KBM-7 (cell line): Measurements from ENCODE around the gene ERBB4.
"Not testable (repeated sequence)": the region's sequence is repeated elsewhere in the genome, so short reads cannot be mapped to it uniquely, and the experiment has no call there.

Experiments used
- DNase-seq: peaks from one replicate; pipeline ENCODE4 v3.0.0-alpha.2; 2015
- in situ Hi-C: fragments of 300-500 bp; cut with MboI; formaldehyde crosslinking; loops from 2 replicates; pipeline ENCODE4 v1.14.3; 2020; ENCODE audit warnings: low sequenced_read_pairs, low pct_unique_long_range_greater_than_20kb, mixed read lengths

ERBB4 gene

GRCh38 chr2:212530991-212531390 is 7.6 kb downstream of the ERBB4 start:
- in situ Hi-C loops, result no loop called here
- no peak for DNase-seq

- in situ Hi-C loops, result no loop called here
- no peak for DNase-seq
Measured at GRCh38 chr2:212530373-212530772, 8.2 kb downstream of the ERBB4 start.

GRCh38 chr2:212528106-212528856 is 10.3 kb downstream of the ERBB4 start:
- in situ Hi-C loops, result no loop called here
- DNase-seq, result no peak

- DNase-seq, result no peak
- in situ Hi-C loops, result no loop called here
Measured at GRCh38 chr2:212526059-212526458, 12.5 kb downstream of the ERBB4 start.

- no peak for DNase-seq
- in situ Hi-C loops, result no loop called here
Measured at GRCh38 chr2:212523756-212524155, 14.8 kb downstream of the ERBB4 start.

- in situ Hi-C loops, result no loop called here
- no peak for DNase-seq
Measured at GRCh38 chr2:212520340-212520739, 18.3 kb downstream of the ERBB4 start.

GRCh38 chr2:212517693-212518092 is 20.9 kb downstream of the ERBB4 start:
- in situ Hi-C loops, result no loop called here

GRCh38 chr2:212505586-212505985 is 33.0 kb downstream of the ERBB4 start:
- in situ Hi-C loops, result no loop called here

More at GRCh38 chr2:212517693-212518092, 20.9 kb downstream of the ERBB4 start:
- no peak for DNase-seq

GRCh38 chr2:212495046-212495445 is 43.6 kb downstream of the ERBB4 start:
- no peak for DNase-seq
- in situ Hi-C loops, result no loop called here

More at GRCh38 chr2:212505586-212505985, 33.0 kb downstream of the ERBB4 start:
- no peak for DNase-seq

- in situ Hi-C loops, result no loop called here
- no peak for DNase-seq
Measured at GRCh38 chr2:212494418-212495020, 44.1 kb downstream of the ERBB4 start.

GRCh38 chr2:212489719-212490346 is 48.8 kb downstream of the ERBB4 start:
- no peak for DNase-seq
- in situ Hi-C loops, result no loop called here

- in situ Hi-C loops, result no loop called here
- DNase-seq, result no peak
Measured at GRCh38 chr2:212488611-212489010, 50.0 kb downstream of the ERBB4 start.

- in situ Hi-C loops, result no loop called here
- DNase-seq, result no peak
Measured at GRCh38 chr2:212484563-212485080, 54.0 kb downstream of the ERBB4 start.

- in situ Hi-C loops, result no loop called here
- DNase-seq, result no peak
Measured at GRCh38 chr2:212480447-212480846, 58.2 kb downstream of the ERBB4 start.

- DNase-seq, result no peak
Measured at GRCh38 chr2:212477571-212477970, 61.0 kb downstream of the ERBB4 start.

GRCh38 chr2:212473211-212473610 is 65.4 kb downstream of the ERBB4 start:
- DNase-seq, result no peak
- in situ Hi-C loops, result no loop called here

More at GRCh38 chr2:212477571-212477970, 61.0 kb downstream of the ERBB4 start:
- in situ Hi-C loops, result no loop called here

GRCh38 chr2:212467551-212467950 is 71.1 kb downstream of the ERBB4 start:
- DNase-seq, in situ Hi-C loops: not testable (repeated sequence)

- DNase-seq, result no peak
- in situ Hi-C loops, result no loop called here
Measured at GRCh38 chr2:212465456-212465855, 73.1 kb downstream of the ERBB4 start.

- in situ Hi-C loops, DNase-seq: not testable (repeated sequence)
Measured at GRCh38 chr2:212461708-212462107, 76.9 kb downstream of the ERBB4 start.

- in situ Hi-C loops, result no loop called here
Measured at GRCh38 chr2:212454149-212454548, 84.5 kb downstream of the ERBB4 start.

More at GRCh38 chr2:212454149-212454548, 84.5 kb downstream of the ERBB4 start:
- no peak for DNase-seq
